Measurements from ENCODE around the gene FAM131B. TPM values are rescaled to one million over a fixed set of nuclear protein-coding genes. Genes with fewer than 3 reads are reported as not detected.

The FAM131B gene
- total RNA-seq, 1 experiment from 2014 or later: 17.3 TPM

GRCh38 chr7:143385891-143386781 is 23.6 kb upstream of the FAM131B start:
- Histone ChIP-seq H2BK12ac (ENCODE audit: insufficient read length, low read depth, low read length) (no peak overlapping the region), H3K14ac (ENCODE audit: insufficient read depth, low read length) (no peak overlapping the region), H3K4me1 (ENCODE audit: insufficient read depth, low read length) (peaks cover 5% of the 10 kb centered on the region; the same call in 1 of the 2 replicates), H3K18ac (ENCODE audit: insufficient read length, low read depth, low read length) (no peak overlapping the region), H3K23ac (ENCODE audit: insufficient read length, low read depth, low read length) (no peak overlapping the region), H3K56ac (ENCODE audit: insufficient read length, low read depth, low read length) (no peak overlapping the region), H2BK120ac (ENCODE audit: low read depth, low read length, poor library complexity, severe bottlenecking) (no peak overlapping the region), H3K4me2 (ENCODE audit: insufficient read depth, insufficient read length, low read length) (no peak overlapping the region), H2BK5ac (ENCODE audit: insufficient read length, low read length) (no peak overlapping the region), H2AK5ac (ENCODE audit: insufficient read length, low read length) (no peak overlapping the region), H3K9ac (ENCODE audit: extremely low read depth, insufficient read length, low read length) (no peak overlapping the region), H4K5ac (ENCODE audit: insufficient read length, low read depth, low read length) (peak overlapping the region; percentile 49), H2AFZ (ENCODE audit: low read length) (no peak overlapping the region), H3K79me2 (ENCODE audit: insufficient read depth, low read length) (peaks cover 17% of the 10 kb centered on the region; the same call in 1 of the 2 replicates), H3K23me2 (ENCODE audit: insufficient read length, low read depth, low read length, poor library complexity, severe bottlenecking) (peaks cover 7% of the 10 kb centered on the region), H2BK15ac (ENCODE audit: low read depth, low read length) (no peak overlapping the region), H3T11ph (ENCODE audit: low read length) (no peak overlapping the region), H3K79me1 (ENCODE audit: insufficient read depth, low read depth, low read length, poor library complexity, severe bottlenecking) (peaks cover 5% of the 10 kb centered on the region), H2BK20ac (ENCODE audit: low read depth, low read length, poor library complexity, severe bottlenecking) (no peak overlapping the region), H3K27ac (ENCODE audit: insufficient read length, low read depth, low read length) (no peak overlapping the region), H3K27me3 (ENCODE audit: insufficient read depth, low read length) (no peaks in the 10 kb centered on the region), H4K8ac (replicated peaks; ENCODE audit: insufficient read length, low read depth, low read length) (no peak overlapping the region), H4K20me1 (ENCODE audit: control insufficient read depth, insufficient read depth, insufficient read length) (peaks cover 2% of the 10 kb centered on the region), H3K4ac (ENCODE audit: low read depth, low read length) (no peak overlapping the region), H4K91ac (ENCODE audit: insufficient read length, low read depth, low read length) (no peak overlapping the region), H3K9me3 (ENCODE audit: control insufficient read depth, low read depth, low read length) (no peaks in the 10 kb centered on the region)
- WGBS (ENCODE audit: extremely low coverage, insufficient read length, low lambda C conversion rate): no CpG with 5 or more reads among the region's 19 CpGs
- H3K4me3 Mint-ChIP-seq: no peak overlapping the region
- no peaks in the 10 kb centered on the region; the same call in 1 of the 2 replicates for H3K27me3 Mint-ChIP-seq (ENCODE audit: low read depth)
- TF ChIP-seq CTCF (conservative IDR thresholded peaks at IDR 0.05): no peak
- H3K9me3 Mint-ChIP-seq: no peaks in the 10 kb centered on the region
- no peak overlapping the region for H3K27ac Mint-ChIP-seq
- H3K36me3 Mint-ChIP-seq (ENCODE audit: insufficient read depth in 1 of 3, low read depth in 3 of 3): peaks cover 30 to 37% (median 34%) of the 10 kb centered on the region in 3 experiments
- DNase-seq: no peak
- H3K4me1 Mint-ChIP-seq: peaks cover 12 to 13% of the 10 kb centered on the region in 2 experiments
